Right lobe of liver (tissue), 6 donors: ENCODE results near the gene IGSF9B. TPM values are rescaled to one million over a fixed set of nuclear protein-coding genes. Genes with fewer than 3 reads are reported as not detected.

Source experiments
- ATAC-seq, 4 donors: fragments of 200-7000 bp; cut with Tn5 transposase; one replicate each; pipeline ENCODE4 v1.9.1; 2020; ENCODE audit warnings: mild to moderate bottlenecking in 4 of 4, moderate library complexity in 4 of 4
- DNase-seq, 3 donors: peaks; one replicate each; pipeline ENCODE4 v3.0.0-alpha.2; 2020
- H3K27ac ChIP-seq, 3 donors: fragments of 200-600 bp; one replicate each; pipeline ENCODE4 v1.8.0; 2022
- H3K27me3 ChIP-seq, 2 donors: fragments of 200-600 bp; one replicate each; pipeline ENCODE4 v1.8.0; 2022
- H3K36me3 ChIP-seq, 4 donors: fragments of 200-600 bp; sonication (generic) in 1 of 4; one replicate each; pipeline versions ENCODE4 v1.5.1 to v1.8.0; 2017 to 2022; ENCODE audit warnings: control low read depth in 1 of 4
- H3K4me1 ChIP-seq, 4 donors: fragments of 200-600 bp; sonication (generic) in 1 of 4; one replicate each; pipeline versions ENCODE4 v1.5.1 to v1.8.0; 2017 to 2022; ENCODE audit warnings: control low read depth in 1 of 4
- H3K4me3 ChIP-seq, 3 donors: fragments of 200-600 bp; one replicate each; pipeline ENCODE4 v1.8.0; 2022
- H3K9me3 ChIP-seq, 4 donors: fragments of 200-600 bp; sonication (generic) in 1 of 4; one replicate each; pipeline versions ENCODE4 v1.5.1 to v1.8.0; 2017 to 2022; ENCODE audit warnings: control low read depth in 1 of 4
- POLR2A ChIP-seq: fragments of 450-650 bp; IDR thresholded peaks from one replicate; pipeline ENCODE4 v1.6.1; 2017; ENCODE audit warnings: antibody characterized with exemption, mild to moderate bottlenecking
- WGBS: methylation state at CpG from one replicate; pipeline ENCODE4 v1.1.6; 2018; ENCODE audit warnings: low coverage, low lambda C conversion rate; ENCODE audit not compliant: insufficient coverage; ENCODE audit errors: missing lambda C conversion rate; 5-methylcytosine and 5-hydroxymethylcytosine counted together
- intact Hi-C, 2 donors: fragments of 100-400 bp; cut with DNase I; formaldehyde crosslinking; loops; one replicate each; pipeline versions ENCODE4 v1.11.2 to v1.14.1; 2022
- total RNA-seq, 6 experiments: library from RNA; depleted of rRNA in 2 of 6; stranded (reverse); fragments of >200 nt in 2 of 6; fragmentation: NEBNext Ultra II Directional in 3 of 6; extraction: Animal tissue kit (Norgen Biotek cat#: 25700) in 3 of 6; gene quantifications; one replicate each; pipeline versions ENCODE4 v1.1.0 to v1.2.4, GENCODE V29; 2016 to 2023
- TF ChIP-seq, protein P1 (sequence below), 4 donors: fragments of 200-600 bp in 3 of 4; fragments of 450-650 bp in 1 of 4; IDR thresholded peaks; one replicate each; pipeline versions ENCODE4 v1.5.1 to v1.8.0; 2016 to 2022; ENCODE audit warnings: antibody characterized with exemption in 4 of 4, mild to moderate bottlenecking in 2 of 4
- donor health status: DM: no; HTN: yes; CAD: no.
- donor health status: DM: no; HTN: no; CAD: no.
- donor health status: DM: no; HTN: no; CAD: no.
- donor health status: DM: no; HTN: yes; CAD: no.
- donor health status: DM: no; HTN: yes; CAD: no.

Gene IGSF9B
- total RNA-seq, 6 experiments from 2014 or later: 0.15 to 0.23 TPM; not detected in 4

DNA sequence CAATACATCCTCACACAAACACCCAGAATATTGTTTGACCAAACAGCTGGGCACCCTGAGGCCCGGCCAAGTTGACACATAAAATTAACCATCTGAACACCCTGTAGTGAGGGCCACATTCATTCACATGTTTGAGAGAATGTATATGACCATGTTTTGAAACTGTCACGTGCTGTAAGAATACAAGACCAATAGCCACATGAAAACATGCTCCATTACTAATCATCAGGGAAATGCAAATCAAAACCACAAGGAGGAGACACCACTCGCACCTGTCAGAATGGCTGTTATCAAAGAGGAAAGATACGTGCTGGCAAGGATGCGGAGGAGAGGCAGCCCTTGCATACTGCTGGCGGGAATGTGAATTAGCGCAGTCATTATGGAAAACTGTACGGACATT is 38.3 kb upstream of the IGSF9B start:
- ATAC-seq (no peak), DNase-seq (no peak)
- Histone ChIP-seq H3K27me3 (no peaks in the 10 kb centered on the region), H3K36me3 (no peaks in the 10 kb centered on the region), H3K4me3 (no peak overlapping the region), H3K27ac (no peak overlapping the region), H3K4me1 (no peaks in the 10 kb centered on the region), H3K9me3 (no peaks in the 10 kb centered on the region)
- intact Hi-C loops: no loop called here
- TF ChIP-seq, protein P1, sequence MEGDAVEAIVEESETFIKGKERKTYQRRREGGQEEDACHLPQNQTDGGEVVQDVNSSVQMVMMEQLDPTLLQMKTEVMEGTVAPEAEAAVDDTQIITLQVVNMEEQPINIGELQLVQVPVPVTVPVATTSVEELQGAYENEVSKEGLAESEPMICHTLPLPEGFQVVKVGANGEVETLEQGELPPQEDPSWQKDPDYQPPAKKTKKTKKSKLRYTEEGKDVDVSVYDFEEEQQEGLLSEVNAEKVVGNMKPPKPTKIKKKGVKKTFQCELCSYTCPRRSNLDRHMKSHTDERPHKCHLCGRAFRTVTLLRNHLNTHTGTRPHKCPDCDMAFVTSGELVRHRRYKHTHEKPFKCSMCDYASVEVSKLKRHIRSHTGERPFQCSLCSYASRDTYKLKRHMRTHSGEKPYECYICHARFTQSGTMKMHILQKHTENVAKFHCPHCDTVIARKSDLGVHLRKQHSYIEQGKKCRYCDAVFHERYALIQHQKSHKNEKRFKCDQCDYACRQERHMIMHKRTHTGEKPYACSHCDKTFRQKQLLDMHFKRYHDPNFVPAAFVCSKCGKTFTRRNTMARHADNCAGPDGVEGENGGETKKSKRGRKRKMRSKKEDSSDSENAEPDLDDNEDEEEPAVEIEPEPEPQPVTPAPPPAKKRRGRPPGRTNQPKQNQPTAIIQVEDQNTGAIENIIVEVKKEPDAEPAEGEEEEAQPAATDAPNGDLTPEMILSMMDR (IDR thresholded peaks at IDR 0.05): no peak
- no peak for TF ChIP-seq POLR2A
- WGBS: 47% methylated on average over 7 of the region's 8 CpGs

DNA sequence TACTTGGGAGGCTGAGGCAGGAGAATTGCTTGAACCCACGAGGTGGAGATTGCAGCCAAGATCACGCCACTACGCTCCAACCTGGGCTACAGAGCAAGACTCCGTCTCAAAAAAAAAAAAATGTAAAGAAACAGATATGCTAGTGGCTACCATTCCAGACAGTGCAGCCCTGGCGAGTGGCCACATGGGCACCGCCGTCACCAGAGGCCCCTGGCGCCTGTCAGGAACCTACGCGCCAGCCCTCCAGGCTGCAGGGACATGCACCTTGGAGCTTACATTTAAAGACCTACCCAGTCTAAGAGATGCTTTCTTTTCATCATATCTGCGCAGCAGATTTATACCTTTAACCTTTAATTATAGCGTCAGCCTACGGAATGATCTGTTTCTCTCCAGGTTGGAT is 37.2 kb upstream of the IGSF9B start:
- no peak for ATAC-seq
- intact Hi-C loops: no loop called here
- WGBS: 79% methylated on average over 6 of the region's 13 CpGs
- H3K36me3 ChIP-seq: no peaks in the 10 kb centered on the region
- H3K4me1 ChIP-seq: no peaks in the 10 kb centered on the region
- H3K27ac ChIP-seq: no peak overlapping the region
- TF ChIP-seq, protein P1 (IDR thresholded peaks at IDR 0.05): no peak
- no peak for TF ChIP-seq POLR2A
- no peak overlapping the region for H3K4me3 ChIP-seq
- H3K27me3 ChIP-seq: no peaks in the 10 kb centered on the region
- H3K9me3 ChIP-seq: no peaks in the 10 kb centered on the region
- no peak for DNase-seq

DNA sequence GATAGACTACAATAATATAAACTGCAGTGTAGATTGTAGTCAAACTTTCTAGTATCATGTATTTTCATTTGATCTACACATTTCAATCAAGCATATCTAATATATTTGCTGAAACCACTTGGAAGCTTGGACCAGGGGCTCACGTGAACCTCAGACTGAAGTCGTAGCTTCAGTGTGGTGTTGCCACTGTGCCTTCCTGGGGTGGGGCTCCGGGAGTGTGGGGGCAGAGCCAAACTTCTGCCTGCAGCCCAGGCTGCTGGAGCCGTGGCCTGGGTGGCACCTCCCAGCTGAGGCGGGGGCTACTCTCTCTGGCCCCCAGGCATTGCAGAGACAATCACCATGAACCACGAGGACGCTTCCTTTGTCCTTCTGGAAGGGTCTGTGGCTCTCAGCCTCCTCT is 36.3 kb upstream of the IGSF9B start:
- no peaks in the 10 kb centered on the region for H3K36me3 ChIP-seq
- intact Hi-C loops: no loop called here
- WGBS: 73% methylated on average over 4 of the region's 7 CpGs
- no peaks in the 10 kb centered on the region for H3K4me1 ChIP-seq
- TF ChIP-seq, protein P1 (IDR thresholded peaks at IDR 0.05): no peak
- H3K9me3 ChIP-seq: no peaks in the 10 kb centered on the region
- no peak overlapping the region for H3K4me3 ChIP-seq
- no peak for DNase-seq
- no peak for ATAC-seq
- H3K27ac ChIP-seq: no peak overlapping the region
- H3K27me3 ChIP-seq: no peaks in the 10 kb centered on the region

DNA sequence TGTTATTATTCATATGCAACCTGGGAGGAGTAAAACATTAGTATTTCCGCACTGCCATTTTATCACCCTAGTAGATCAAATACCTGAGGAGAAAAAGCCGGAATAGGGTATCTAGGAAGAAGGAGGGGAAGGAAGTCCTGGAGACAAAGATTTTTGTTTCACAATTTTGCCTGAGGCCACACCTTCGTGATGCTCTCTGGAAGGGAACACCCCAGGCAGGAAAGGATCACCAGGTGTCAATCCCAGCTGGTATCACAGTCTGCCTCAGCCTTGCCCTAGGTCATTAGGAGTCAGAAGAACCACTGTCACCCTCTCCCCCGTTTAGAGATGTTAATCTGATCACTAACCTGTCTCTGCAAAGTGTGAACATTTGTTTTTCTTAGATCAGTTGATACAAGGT is 35.4 kb upstream of the IGSF9B start:
- DNase-seq: no peak
- Histone ChIP-seq H3K36me3 (no peaks in the 10 kb centered on the region), H3K4me1 (no peaks in the 10 kb centered on the region), H3K27ac (no peak overlapping the region), H3K4me3 (no peak overlapping the region), H3K9me3 (no peaks in the 10 kb centered on the region), H3K27me3 (no peaks in the 10 kb centered on the region)
- ATAC-seq: no peak
- intact Hi-C loops: no loop called here
- no peak for TF ChIP-seq POLR2A
- TF ChIP-seq, protein P1 (IDR thresholded peaks at IDR 0.05): no peak
- WGBS: 26% methylated on average over 4 of the region's 4 CpGs

DNA sequence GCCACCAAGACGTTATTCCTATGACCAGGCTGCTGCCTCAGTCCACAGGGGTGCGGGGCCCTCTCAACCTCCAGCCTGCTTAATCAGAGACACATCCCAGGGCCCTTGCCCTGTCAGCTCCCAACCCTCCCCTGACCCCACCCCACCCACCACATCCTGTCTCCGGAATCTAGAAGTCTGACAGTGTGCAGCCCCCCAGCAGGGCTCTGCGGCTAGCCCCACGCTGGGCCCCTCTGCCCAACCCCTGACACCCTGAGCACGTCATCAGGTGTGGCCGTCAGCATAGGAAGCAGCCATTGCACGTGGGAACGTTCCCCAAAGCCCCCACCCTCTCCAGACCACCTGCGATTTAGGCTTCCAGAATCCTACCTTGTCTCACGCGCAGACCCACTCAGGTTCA is 34.3 kb upstream of the IGSF9B start:
- no peak for DNase-seq
- H3K36me3 ChIP-seq: no peaks in the 10 kb centered on the region
- ATAC-seq: no peak
- TF ChIP-seq, protein P1 (IDR thresholded peaks at IDR 0.05): no peak
- TF ChIP-seq POLR2A: no peak
- no peaks in the 10 kb centered on the region for H3K9me3 ChIP-seq
- intact Hi-C loops: no loop called here
- WGBS: 49% methylated on average over 10 of the region's 12 CpGs
- no peaks in the 10 kb centered on the region for H3K27me3 ChIP-seq
- H3K27ac ChIP-seq: no peak overlapping the region
- H3K4me3 ChIP-seq: no peak overlapping the region
- no peaks in the 10 kb centered on the region for H3K4me1 ChIP-seq
